ENCODE data around the gene TCFL5.
A peak's percentile ranks its signal among the peaks of the same experiment; 100 is the strongest.

GRCh38 chr20:62804021-62804626 lies 57.5 kb downstream of the TCFL5 start:
- TF ChIP-seq CTCF (IDR thresholded peaks at IDR 0.05 in 8 of 11, conservative IDR thresholded peaks at IDR 0.05 in 3 of 11) = peak in 2 of 11 experiments; percentile 7 to 16
- TF ChIP-seq POLR2A (IDR thresholded peaks at IDR 0.05) = no peak
- TF ChIP-seq POLR2AphosphoS5 (IDR thresholded peaks at IDR 0.05) = no peak

Measured in spleen (tissue), 7 donors.